ENCODE measurements around the gene PRKCA.

GRCh38 chr17:66687570-66688284 lies 385.3 kb downstream of the PRKCA start:
- TF ChIP-seq POLR2AphosphoS5 (IDR thresholded peaks at IDR 0.05) (no peak), EP300 (IDR thresholded peaks at IDR 0.05) (no peak), POLR2A (IDR thresholded peaks at IDR 0.05) (no peak)
- TF ChIP-seq, protein P1, sequence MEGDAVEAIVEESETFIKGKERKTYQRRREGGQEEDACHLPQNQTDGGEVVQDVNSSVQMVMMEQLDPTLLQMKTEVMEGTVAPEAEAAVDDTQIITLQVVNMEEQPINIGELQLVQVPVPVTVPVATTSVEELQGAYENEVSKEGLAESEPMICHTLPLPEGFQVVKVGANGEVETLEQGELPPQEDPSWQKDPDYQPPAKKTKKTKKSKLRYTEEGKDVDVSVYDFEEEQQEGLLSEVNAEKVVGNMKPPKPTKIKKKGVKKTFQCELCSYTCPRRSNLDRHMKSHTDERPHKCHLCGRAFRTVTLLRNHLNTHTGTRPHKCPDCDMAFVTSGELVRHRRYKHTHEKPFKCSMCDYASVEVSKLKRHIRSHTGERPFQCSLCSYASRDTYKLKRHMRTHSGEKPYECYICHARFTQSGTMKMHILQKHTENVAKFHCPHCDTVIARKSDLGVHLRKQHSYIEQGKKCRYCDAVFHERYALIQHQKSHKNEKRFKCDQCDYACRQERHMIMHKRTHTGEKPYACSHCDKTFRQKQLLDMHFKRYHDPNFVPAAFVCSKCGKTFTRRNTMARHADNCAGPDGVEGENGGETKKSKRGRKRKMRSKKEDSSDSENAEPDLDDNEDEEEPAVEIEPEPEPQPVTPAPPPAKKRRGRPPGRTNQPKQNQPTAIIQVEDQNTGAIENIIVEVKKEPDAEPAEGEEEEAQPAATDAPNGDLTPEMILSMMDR (IDR thresholded peaks at IDR 0.05), result no peak

All from suprapubic skin (tissue), 4 donors.